Measurements from ENCODE around the gene METTL18. TPM values are rescaled to one million over a fixed set of nuclear protein-coding genes. Genes with fewer than 3 reads are reported as not detected.

The METTL18 gene
- 6.7 and 11.2 TPM in 2 replicates for total RNA-seq (2016; rRNA removed; fragmentation: Illumina TruSeq; extraction: Trizol)
- 1.8 and 2.4 TPM in 2 replicates for total RNA-seq (2016; cell fraction: cytosol; rRNA removed; fragmentation: Illumina TruSeq; extraction: Trizol; ENCODE audit: low read depth)
- 7.6 and 11.0 TPM in 2 replicates for total RNA-seq (2016; cell fraction: insoluble cytoplasmic fraction; rRNA removed; fragmentation: Illumina TruSeq; extraction: Trizol)
- total RNA-seq (2016; cell fraction: membrane; rRNA removed; fragmentation: Illumina TruSeq; extraction: Trizol) = 3.7 and 3.9 TPM in 2 replicates
- 6.2 and 6.5 TPM in 2 replicates for total RNA-seq (2016; cell fraction: nucleus; rRNA removed; fragmentation: Illumina TruSeq; extraction: Trizol)
- polyA plus RNA-seq (2011; rRNA removed) = 2.2 and 2.7 TPM in 2 replicates
- 0.81 and 1.2 TPM in 2 replicates for polyA plus RNA-seq (2011; cell fraction: cytosol; rRNA removed)
- 0.48 and 0.93 TPM in 2 replicates for polyA plus RNA-seq (2011; cell fraction: nucleus; rRNA removed)
- polyA plus RNA-seq (2012) = 4.5 and 5.9 TPM in 2 replicates
- 1.4 and 2.0 TPM in 2 replicates for polyA plus RNA-seq (2016; cell fraction: cytosol; fragmentation: Illumina TruSeq; extraction: Trizol; ENCODE audit: low read depth)
- 10.2 and 10.9 TPM in 2 replicates for polyA plus RNA-seq (2016; cell fraction: insoluble cytoplasmic fraction; fragmentation: Illumina TruSeq; extraction: Trizol; ENCODE audit: low read depth)
- polyA plus RNA-seq (2016; cell fraction: membrane; fragmentation: Illumina TruSeq; extraction: Trizol; ENCODE audit: low read depth) = 1.8 and 3.0 TPM in 2 replicates
- 6.1 and 7.3 TPM in 2 replicates for polyA plus RNA-seq (2016; cell fraction: nucleus; fragmentation: Illumina TruSeq; extraction: Trizol; ENCODE audit: insufficient read depth, low read depth)
- polyA minus RNA-seq (2011; rRNA and poly(A)+ RNA removed; ENCODE audit: low replicate concordance) = 0.28 and 0.48 TPM in 2 replicates
- 1.5 and 2.1 TPM in 2 replicates for polyA minus RNA-seq (2011; cell fraction: cytosol; rRNA and poly(A)+ RNA removed)
- polyA minus RNA-seq (2011; cell fraction: nucleus; rRNA and poly(A)+ RNA removed) = 4.0 and 5.8 TPM in 2 replicates
- percentile 77 among the genes with signal in this experiment for Bru-seq, nascent RNA
- BruChase-seq, experiment 1, labeled RNA remaining after a 6-hour chase = percentile 58 among the genes with signal in this experiment
- BruChase-seq, experiment 2, labeled RNA remaining after a 2-hour chase = percentile 72 among the genes with signal in this experiment
- long read RNA-seq, experiment 1, transcript METTL18-202 (2 exons, 1,521 nt) = major isoform, 9 of 11 reads
- long read RNA-seq, experiment 1, partial matches to known transcripts = 0 of 11 reads
- long read RNA-seq, experiment 1, other reads (novel, unspliced or antisense) = 0 of 11 reads
- long read RNA-seq, experiment 2, partial matches to known transcripts = 6 of 9 reads
- long read RNA-seq, experiment 2, other reads (novel, unspliced or antisense) = 0 of 9 reads

DNA sequence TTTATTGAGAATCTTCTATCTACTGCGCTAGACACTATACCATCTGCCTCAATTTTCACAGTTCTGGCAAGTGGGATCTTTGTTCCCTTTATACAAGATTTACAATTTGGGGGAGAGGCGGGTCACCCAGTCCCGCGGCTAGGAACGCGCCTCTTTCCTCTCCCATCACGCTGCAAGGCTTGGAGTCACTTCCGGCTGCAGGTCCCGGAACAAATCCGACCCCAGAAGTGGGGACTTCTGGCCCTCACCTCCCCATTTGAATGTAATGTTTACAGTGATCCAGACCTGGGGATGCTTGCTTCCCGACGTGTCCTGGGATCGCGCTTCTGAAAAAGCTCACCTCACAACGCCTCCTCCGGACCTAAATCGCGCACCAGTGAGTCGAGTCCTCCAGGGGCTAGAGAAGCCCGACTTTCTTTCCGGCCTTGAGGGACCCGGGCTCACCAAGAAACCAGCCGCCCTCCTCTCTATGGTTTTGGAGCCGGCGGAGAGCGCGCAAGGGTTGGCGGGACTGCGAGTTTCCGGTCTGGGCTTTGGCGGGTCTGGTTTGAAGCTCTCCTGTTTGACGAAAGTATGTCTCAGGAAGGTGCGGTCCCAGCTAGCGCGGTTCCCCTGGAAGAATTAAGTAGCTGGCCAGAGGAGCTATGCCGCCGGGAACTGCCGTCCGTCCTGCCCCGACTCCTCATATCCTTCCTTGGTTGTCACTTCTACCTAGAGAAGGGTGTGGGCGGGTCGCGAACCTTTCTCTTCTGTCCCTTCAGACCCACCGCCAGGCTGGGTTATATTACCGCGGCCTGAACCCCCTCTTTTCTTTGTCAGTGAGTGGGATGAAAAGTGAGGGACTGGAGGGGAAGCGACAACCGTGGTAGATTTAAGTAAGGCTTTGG lies at the start of gene METTL18:
Gene METTL18, minus strand, starts transcription at position 378 of the 887 bp plus-strand sequence. CDS start 1,212 bp downstream, outside the sequence.
- 1% methylated on average over 19 of the region's 48 CpGs for WGBS (ENCODE audit: low lambda C conversion rate)
- in situ Hi-C loops (cut with HindIII; ENCODE audit: extremely low pct_ligation_motif_present, low pct_unique_long_range_greater_than_20kb) = no loop called here
- Histone ChIP-seq H3K4me3 (replicated peaks in 1 of 3; ENCODE audit: insufficient read depth in 1 of 3, low read depth in 2 of 3, low read length in 3 of 3) (peak within 1 kb of the TSS; percentile 82 to 88 (median 84)), H2AFZ (ENCODE audit: low read length) (peak within 1 kb of the TSS; percentile 86), H3K9me3 (ENCODE audit: low read length) (no peaks in the 10 kb centered on the region), H3K4me2 (ENCODE audit: low read depth, low read length) (peak within 1 kb of the TSS; percentile 76), H3K4me1 (ENCODE audit: insufficient read depth, low read length) (peaks cover 35% of the 10 kb centered on the region), H3K79me2 (ENCODE audit: insufficient read depth, low read length) (peaks cover 21% of the 10 kb centered on the region), H3K36me3 (replicated peaks in 1 of 2; ENCODE audit: control insufficient read depth in 1 of 2, insufficient read depth in 2 of 2, low read length in 2 of 2) (no peaks in the 10 kb centered on the region; a peak in 1 of 5 replicates), H3K27ac (ENCODE audit: extremely low read length, insufficient read depth, low read length) (peak within 1 kb of the TSS; percentile 80), H4K20me1 (ENCODE audit: insufficient read depth, low read length) (no peaks in the 10 kb centered on the region), H3K27me3 (ENCODE audit: control insufficient read depth in 1 of 2, insufficient read depth in 2 of 2, low read length in 2 of 2) (no peaks in the 10 kb centered on the region), H3K9ac (ENCODE audit: insufficient read depth, low read depth, low read length) (peak within 1 kb of the TSS; percentile 81)
- CTCF ChIA-PET (ENCODE audit: low intra/inter-chr PET ratio, low total read pairs) = no interaction called here
- ATAC-seq (peak; percentile 99), FAIRE-seq (peak; percentile 67), DNase-seq (ENCODE audit: low spot score) (peak; percentile 90)
- POLR2A ChIA-PET = interaction anchor here (0.6 to 1.4 kb wide), 4 partner anchors 29 to 309 kb away, joined by 3 to 14 read pairs (median 4); partner anchors contain the start of genes F5, SCYL3 and SLC19A2
- intact Hi-C loops (cut with micrococcal nuclease; ENCODE audit: unreplicated experiment) = loop anchor here (5.0 kb wide), 1 partner anchor 82 kb away; the partner anchor contains the start of gene SELL
- TSS peak; percentile 83 for BruUV-seq (replicated peaks)
- peak; percentile 93 for TF ChIP-seq ETV5 (CRISPR knock-in tag; IDR thresholded peaks at IDR 0.05; ENCODE audit: borderline replicate concordance)
- TF ChIP-seq PCBP1 (IDR thresholded peaks at IDR 0.05; ENCODE audit: borderline replicate concordance, low read depth, low read length) = 0 out of 2 replicates have a peak, but pooled peaks have one; percentile 86
- TF ChIP-seq ATM (IDR thresholded peaks at IDR 0.05; ENCODE audit: borderline replicate concordance) = no peak
- TF ChIP-seq ZNF510 (CRISPR knock-in tag; IDR thresholded peaks at IDR 0.05; ENCODE audit: low read depth) = 0 out of 2 replicates have a peak, but pooled peaks have one; percentile 29
- no peak for TF ChIP-seq NFKBIZ (CRISPR knock-in tag; IDR thresholded peaks at IDR 0.05)
- TF ChIP-seq, protein P1, sequence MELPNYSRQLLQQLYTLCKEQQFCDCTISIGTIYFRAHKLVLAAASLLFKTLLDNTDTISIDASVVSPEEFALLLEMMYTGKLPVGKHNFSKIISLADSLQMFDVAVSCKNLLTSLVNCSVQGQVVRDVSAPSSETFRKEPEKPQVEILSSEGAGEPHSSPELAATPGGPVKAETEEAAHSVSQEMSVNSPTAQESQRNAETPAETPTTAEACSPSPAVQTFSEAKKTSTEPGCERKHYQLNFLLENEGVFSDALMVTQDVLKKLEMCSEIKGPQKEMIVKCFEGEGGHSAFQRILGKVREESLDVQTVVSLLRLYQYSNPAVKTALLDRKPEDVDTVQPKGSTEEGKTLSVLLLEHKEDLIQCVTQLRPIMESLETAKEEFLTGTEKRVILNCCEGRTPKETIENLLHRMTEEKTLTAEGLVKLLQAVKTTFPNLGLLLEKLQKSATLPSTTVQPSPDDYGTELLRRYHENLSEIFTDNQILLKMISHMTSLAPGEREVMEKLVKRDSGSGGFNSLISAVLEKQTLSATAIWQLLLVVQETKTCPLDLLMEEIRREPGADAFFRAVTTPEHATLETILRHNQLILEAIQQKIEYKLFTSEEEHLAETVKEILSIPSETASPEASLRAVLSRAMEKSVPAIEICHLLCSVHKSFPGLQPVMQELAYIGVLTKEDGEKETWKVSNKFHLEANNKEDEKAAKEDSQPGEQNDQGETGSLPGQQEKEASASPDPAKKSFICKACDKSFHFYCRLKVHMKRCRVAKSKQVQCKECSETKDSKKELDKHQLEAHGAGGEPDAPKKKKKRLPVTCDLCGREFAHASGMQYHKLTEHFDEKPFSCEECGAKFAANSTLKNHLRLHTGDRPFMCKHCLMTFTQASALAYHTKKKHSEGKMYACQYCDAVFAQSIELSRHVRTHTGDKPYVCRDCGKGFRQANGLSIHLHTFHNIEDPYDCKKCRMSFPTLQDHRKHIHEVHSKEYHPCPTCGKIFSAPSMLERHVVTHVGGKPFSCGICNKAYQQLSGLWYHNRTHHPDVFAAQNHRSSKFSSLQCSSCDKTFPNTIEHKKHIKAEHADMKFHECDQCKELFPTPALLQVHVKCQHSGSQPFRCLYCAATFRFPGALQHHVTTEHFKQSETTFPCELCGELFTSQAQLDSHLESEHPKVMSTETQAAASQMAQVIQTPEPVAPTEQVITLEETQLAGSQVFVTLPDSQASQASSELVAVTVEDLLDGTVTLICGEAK (IDR thresholded peaks at IDR 0.05) = 0 out of 2 replicates have a peak, but pooled peaks have one; percentile 25
- TF ChIP-seq, protein P1 (CRISPR knock-in tag; IDR thresholded peaks at IDR 0.05) = peak; percentile 58
- no peak for TF ChIP-seq ZBTB1 (CRISPR knock-in tag; IDR thresholded peaks at IDR 0.05; ENCODE audit: borderline replicate concordance)
